Hepatocyte (in vitro differentiated cells): ENCODE data around the gene S100A4. TPM values are rescaled to one million over a fixed set of nuclear protein-coding genes. Genes with fewer than 3 reads are reported as not detected.
A peak's percentile ranks its signal among the peaks of the same experiment; 100 is the strongest.

Source experiments
- DNase-seq: peaks from one replicate; pipeline ENCODE4 v3.0.0-alpha.2; 2016; ENCODE audit warnings: low spot score
- H2AFZ ChIP-seq: fragments of 200-600 bp; sonication (generic); 2 replicates; pipeline ENCODE4 v1.6.0; 2016; ENCODE audit warnings: antibody characterized with exemption, mild to moderate bottlenecking
- H3K27ac ChIP-seq: fragments of 200-600 bp; sonication (generic); 2 replicates; pipeline ENCODE4 v1.5.1; 2016; ENCODE audit warnings: mild to moderate bottlenecking
- H3K27me3 ChIP-seq: fragments of 200-600 bp; sonication (generic); 2 replicates; pipeline ENCODE4 v1.6.1; 2016
- H3K36me3 ChIP-seq: fragments of 200-600 bp; sonication (generic); replicated peaks from 2 replicates; pipeline ENCODE4 v1.5.1; 2016; ENCODE audit warnings: low read depth; ENCODE audit not compliant: insufficient read depth
- H3K4me1 ChIP-seq: fragments of 200-600 bp; sonication (generic); 2 replicates; pipeline ENCODE4 v1.5.1; 2016; ENCODE audit warnings: mild to moderate bottlenecking, moderate library complexity; ENCODE audit not compliant: insufficient read depth
- H3K4me2 ChIP-seq: fragments of 200-600 bp; sonication (generic); 2 replicates; pipeline ENCODE4 v1.6.0; 2016
- H3K4me3 ChIP-seq: fragments of 200-600 bp; sonication (generic); 2 replicates; pipeline ENCODE4 v1.5.1; 2016; ENCODE audit warnings: mild to moderate bottlenecking
- H3K79me2 ChIP-seq: fragments of 200-600 bp; sonication (generic); 2 replicates; pipeline ENCODE4 v1.6.0; 2017; ENCODE audit warnings: mild to moderate bottlenecking
- H3K9me2 ChIP-seq: fragments of 200-600 bp; sonication (generic); replicated peaks from 2 replicates; pipeline ENCODE4 v1.6.0; 2017; ENCODE audit warnings: mild to moderate bottlenecking; ENCODE audit not compliant: insufficient read depth
- H3K9me3 ChIP-seq: fragments of 200-600 bp; sonication (generic); 2 replicates; pipeline ENCODE4 v1.5.1; 2016; ENCODE audit warnings: low read depth, mild to moderate bottlenecking
- H4K20me1 ChIP-seq: fragments of 200-600 bp; sonication (generic); 2 replicates; pipeline ENCODE4 v1.6.0; 2016; ENCODE audit warnings: mild to moderate bottlenecking; ENCODE audit not compliant: insufficient read depth, poor library complexity, severe bottlenecking
- EZH2 ChIP-seq: fragments of 200-600 bp; sonication (generic); IDR thresholded peaks from 2 replicates; pipeline ENCODE4 v1.6.1; 2016; ENCODE audit warnings: antibody characterized with exemption, mild to moderate bottlenecking, borderline replicate concordance
- EZH2phosphoT487 ChIP-seq: fragments of 200-600 bp; sonication (generic); IDR thresholded peaks from one replicate; pipeline ENCODE4 v1.6.1; 2018; ENCODE audit warnings: antibody characterized with exemption, mild to moderate bottlenecking, low read depth, moderate library complexity; ENCODE audit not compliant: unreplicated experiment, severe bottlenecking
- WGBS: methylation state at CpG from one replicate; pipeline ENCODE4 v1.1.6; 2016; ENCODE audit warnings: low lambda C conversion rate; ENCODE audit errors: missing lambda C conversion rate; 5-methylcytosine and 5-hydroxymethylcytosine counted together
- polyA plus RNA-seq: library from polyadenylated mRNA; unstranded; fragments of >200 nt; fragmentation: Nextera tagmentation; extraction: Ambion mirVana; gene quantifications from 2 replicates; pipeline ENCODE4 v1.2.1, GENCODE V29; 2016
- total RNA-seq: library from RNA; depleted of rRNA; stranded (reverse); fragments of >200 nt; gene quantifications from 2 replicates; pipeline ENCODE4 v1.2.3, GENCODE V29; 2014
- TF ChIP-seq, protein P1 (sequence below): fragments of 200-600 bp; sonication (generic); IDR thresholded peaks from 2 replicates; pipeline ENCODE4 v1.5.1; 2016; ENCODE audit warnings: antibody characterized with exemption, mild to moderate bottlenecking; ENCODE audit not compliant: poor library complexity

S100A4 gene
- total and polyA plus RNA-seq, 2 experiments from 2014 or later, result 64.1 to 116 TPM

DNA sequence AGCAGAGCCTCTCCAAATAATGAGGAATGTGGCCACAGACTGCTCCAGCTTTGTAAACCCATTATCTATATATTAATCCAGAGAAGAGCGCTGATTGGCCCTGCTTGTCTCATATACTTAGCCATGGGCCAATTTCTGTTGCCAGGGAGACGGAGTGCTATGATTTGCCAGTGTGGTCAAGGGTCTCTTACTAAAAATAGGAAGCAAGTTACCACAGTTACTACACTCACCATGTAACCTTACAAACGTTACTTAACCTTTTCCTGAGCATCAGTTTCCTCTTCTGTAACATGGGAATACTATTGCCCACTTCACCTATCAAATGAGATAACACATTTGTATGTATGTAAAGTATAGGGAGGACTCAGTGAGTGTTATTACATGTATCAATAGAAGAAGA, 27.7 kb upstream of the S100A4 start:
- no peaks in the 10 kb centered on the region for H4K20me1 ChIP-seq
- no peaks in the 10 kb centered on the region for H3K79me2 ChIP-seq
- TF ChIP-seq, protein P1, sequence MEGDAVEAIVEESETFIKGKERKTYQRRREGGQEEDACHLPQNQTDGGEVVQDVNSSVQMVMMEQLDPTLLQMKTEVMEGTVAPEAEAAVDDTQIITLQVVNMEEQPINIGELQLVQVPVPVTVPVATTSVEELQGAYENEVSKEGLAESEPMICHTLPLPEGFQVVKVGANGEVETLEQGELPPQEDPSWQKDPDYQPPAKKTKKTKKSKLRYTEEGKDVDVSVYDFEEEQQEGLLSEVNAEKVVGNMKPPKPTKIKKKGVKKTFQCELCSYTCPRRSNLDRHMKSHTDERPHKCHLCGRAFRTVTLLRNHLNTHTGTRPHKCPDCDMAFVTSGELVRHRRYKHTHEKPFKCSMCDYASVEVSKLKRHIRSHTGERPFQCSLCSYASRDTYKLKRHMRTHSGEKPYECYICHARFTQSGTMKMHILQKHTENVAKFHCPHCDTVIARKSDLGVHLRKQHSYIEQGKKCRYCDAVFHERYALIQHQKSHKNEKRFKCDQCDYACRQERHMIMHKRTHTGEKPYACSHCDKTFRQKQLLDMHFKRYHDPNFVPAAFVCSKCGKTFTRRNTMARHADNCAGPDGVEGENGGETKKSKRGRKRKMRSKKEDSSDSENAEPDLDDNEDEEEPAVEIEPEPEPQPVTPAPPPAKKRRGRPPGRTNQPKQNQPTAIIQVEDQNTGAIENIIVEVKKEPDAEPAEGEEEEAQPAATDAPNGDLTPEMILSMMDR, result no peak
- TF ChIP-seq EZH2, result no peak
- no peak for TF ChIP-seq EZH2phosphoT487
- H3K4me2 ChIP-seq, result no peak overlapping the region
- 92% methylated on average over 3 of the region's 3 CpGs for WGBS
- H3K4me1 ChIP-seq, result peaks cover under 1% of the 10 kb centered on the region
- H2AFZ ChIP-seq, result no peak overlapping the region
- H3K9me2 ChIP-seq, result no peaks in the 10 kb centered on the region
- no peak for DNase-seq
- H3K36me3 ChIP-seq, result no peaks in the 10 kb centered on the region
- no peaks in the 10 kb centered on the region for H3K9me3 ChIP-seq
- H3K27ac ChIP-seq, result no peak overlapping the region
- no peaks in the 10 kb centered on the region for H3K27me3 ChIP-seq
- H3K4me3 ChIP-seq, result no peak overlapping the region

DNA sequence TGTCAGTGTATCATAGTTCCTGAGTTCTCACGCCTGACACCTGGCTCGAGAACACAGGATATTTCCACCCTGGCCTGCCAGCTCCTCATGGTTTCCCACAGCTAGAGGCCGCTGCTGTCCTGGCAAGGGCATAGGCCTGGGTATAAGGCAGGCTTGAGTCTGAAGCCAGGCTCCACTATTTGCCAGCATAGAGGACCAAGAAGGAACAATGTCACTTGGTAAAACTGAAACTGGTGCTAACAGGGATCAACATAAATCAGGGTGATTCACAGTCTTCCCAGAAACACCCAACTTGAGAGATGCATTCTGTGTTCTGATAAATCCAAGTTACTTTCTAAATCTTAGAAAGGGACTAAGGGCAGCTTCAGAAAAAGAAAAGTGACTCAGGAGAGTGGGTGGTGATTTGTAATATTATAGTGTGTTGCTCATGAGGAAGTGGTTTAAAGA, 27.0 kb upstream of the S100A4 start:
- no peak for TF ChIP-seq EZH2
- TF ChIP-seq, protein P1, result peak; percentile 65
- WGBS, result 39% methylated on average over 3 of the region's 3 CpGs
- no peak overlapping the region for H2AFZ ChIP-seq
- H3K79me2 ChIP-seq, result no peaks in the 10 kb centered on the region
- H3K9me3 ChIP-seq, result no peaks in the 10 kb centered on the region
- no peaks in the 10 kb centered on the region for H3K9me2 ChIP-seq
- H3K27me3 ChIP-seq, result no peaks in the 10 kb centered on the region
- no peaks in the 10 kb centered on the region for H3K36me3 ChIP-seq
- no peaks in the 10 kb centered on the region for H4K20me1 ChIP-seq
- no peak overlapping the region for H3K27ac ChIP-seq
- no peak overlapping the region for H3K4me2 ChIP-seq
- peaks cover 8% of the 10 kb centered on the region for H3K4me1 ChIP-seq
- DNase-seq, result peak; percentile 83
- H3K4me3 ChIP-seq, result no peak overlapping the region

DNA sequence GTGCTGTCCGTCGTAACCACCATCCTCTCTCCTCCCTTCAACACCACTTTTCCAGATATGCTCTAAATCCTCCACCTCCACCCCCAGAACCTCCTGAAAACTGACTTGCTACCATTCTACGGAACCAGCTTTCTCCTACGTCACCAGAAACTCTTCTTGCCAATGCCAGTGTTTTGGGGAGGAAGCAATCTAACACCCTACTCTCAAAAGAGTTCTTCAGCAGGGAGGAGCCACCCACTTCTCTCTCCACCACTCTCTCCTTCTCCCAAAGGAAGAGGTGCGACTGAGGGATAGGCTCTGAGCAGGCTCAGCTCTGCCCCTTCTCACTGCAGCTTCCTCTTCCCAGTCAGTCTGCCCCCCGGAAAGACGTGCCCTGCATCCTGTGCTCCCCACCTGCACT, 26.1 kb upstream of the S100A4 start:
- TF ChIP-seq EZH2, result no peak
- TF ChIP-seq, protein P1, result no peak
- TF ChIP-seq EZH2phosphoT487, result no peak
- Histone ChIP-seq H3K79me2 (no peaks in the 10 kb centered on the region), H3K36me3 (no peaks in the 10 kb centered on the region), H2AFZ (no peak overlapping the region), H3K9me3 (no peaks in the 10 kb centered on the region), H3K4me1 (peaks cover 17% of the 10 kb centered on the region), H3K27ac (no peak overlapping the region), H3K4me3 (no peak overlapping the region), H3K27me3 (no peaks in the 10 kb centered on the region), H3K9me2 (no peaks in the 10 kb centered on the region), H4K20me1 (no peaks in the 10 kb centered on the region), H3K4me2 (no peak overlapping the region)
- DNase-seq, result no peak
- 87% methylated on average over 7 of the region's 7 CpGs for WGBS

DNA sequence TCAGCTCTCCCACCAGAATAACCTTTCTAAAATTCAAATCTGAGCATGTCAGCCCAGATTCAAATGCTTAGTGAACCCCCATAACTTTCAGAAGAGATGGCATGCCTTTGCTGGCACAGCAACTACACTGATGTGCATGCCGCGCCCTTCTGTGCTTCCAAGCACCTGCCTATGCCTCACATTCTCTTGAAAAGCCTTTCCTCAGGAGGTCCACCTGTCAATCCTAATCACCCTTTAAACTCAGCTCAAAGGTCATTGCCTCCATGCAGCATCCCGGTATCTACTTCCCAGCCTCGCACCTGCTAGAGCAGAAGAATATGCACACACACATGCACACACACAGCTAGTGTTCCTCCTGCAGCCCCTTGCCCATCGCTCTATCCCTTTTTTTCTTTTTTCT, 25.3 kb upstream of the S100A4 start:
- TF ChIP-seq EZH2phosphoT487, result no peak
- no peak for TF ChIP-seq EZH2
- TF ChIP-seq, protein P1, result no peak
- H3K36me3 ChIP-seq, result no peaks in the 10 kb centered on the region
- no peaks in the 10 kb centered on the region for H4K20me1 ChIP-seq
- no peaks in the 10 kb centered on the region for H3K27me3 ChIP-seq
- peaks cover 24% of the 10 kb centered on the region for H3K4me1 ChIP-seq
- no peaks in the 10 kb centered on the region for H3K79me2 ChIP-seq
- no peak overlapping the region for H2AFZ ChIP-seq
- 79% methylated on average over 5 of the region's 5 CpGs for WGBS
- no peak overlapping the region for H3K27ac ChIP-seq
- no peaks in the 10 kb centered on the region for H3K9me3 ChIP-seq
- no peak overlapping the region for H3K4me3 ChIP-seq
- H3K4me2 ChIP-seq, result no peak overlapping the region
- no peaks in the 10 kb centered on the region for H3K9me2 ChIP-seq
- DNase-seq, result peak; percentile 48
